Left lung (tissue), 10 donors: ENCODE data around the gene C5orf24. TPM values are rescaled to one million over a fixed set of nuclear protein-coding genes. Genes with fewer than 3 reads are reported as not detected.

Experiments
- ATAC-seq: fragments of 200-7000 bp; cut with Tn5 transposase; one replicate; pipeline ENCODE4 v1.9.1; 2020; ENCODE audit warnings: moderate library complexity
- DNase-seq, 4 donors: peaks; one replicate each; pipeline ENCODE4 v3.0.0-alpha.2; 2013 to 2020
- H3K27ac ChIP-seq, 2 donors: fragments of 200-600 bp; sonication (generic) in 1 of 2; one replicate each; pipeline versions ENCODE4 v1.5.0 to v1.8.0; 2020 to 2021
- H3K27me3 ChIP-seq, 2 donors: fragments of 200-600 bp; sonication (generic) in 1 of 2; one replicate each; pipeline versions ENCODE4 v1.5.0 to v1.8.0; 2020 to 2021
- H3K36me3 ChIP-seq, 2 donors: fragments of 200-600 bp; sonication (generic) in 1 of 2; one replicate each; pipeline versions ENCODE4 v1.5.0 to v1.8.0; 2020 to 2021
- H3K4me1 ChIP-seq, 2 donors: fragments of 200-600 bp; one replicate each; pipeline ENCODE4 v1.8.0; 2021
- H3K4me3 ChIP-seq, 2 donors: fragments of 200-600 bp; sonication (generic) in 1 of 2; one replicate each; pipeline versions ENCODE4 v1.5.0 to v1.8.0; 2020 to 2021; ENCODE audit warnings: mild to moderate bottlenecking in 1 of 2
- H3K9me3 ChIP-seq, 2 donors: fragments of 200-600 bp; sonication (generic) in 1 of 2; one replicate each; pipeline versions ENCODE4 v1.5.0 to v1.8.0; 2020 to 2021
- CTCF ChIP-seq, 2 donors: fragments of 200-600 bp; sonication (generic) in 1 of 2; IDR thresholded peaks; one replicate each; pipeline versions ENCODE4 v1.5.0 to v1.8.0; 2021; ENCODE audit warnings: antibody characterized with exemption in 2 of 2
- intact Hi-C, 2 donors: fragments of 100-400 bp; cut with DNase I; formaldehyde crosslinking; loops; one replicate each; pipeline versions ENCODE4 v1.11.2 to v1.14.2; 2022
- polyA plus RNA-seq, 6 donors: library from polyadenylated mRNA; unstranded; fragments of 120-200 nt; gene quantifications; one replicate each; pipeline ENCODE4 v1.2.1, GENCODE V29; 2013; ENCODE audit not compliant: insufficient read length in 6 of 6
- total RNA-seq, 2 donors: library from RNA; stranded (reverse); fragmentation: NEBNext Ultra II Directional; extraction: Animal tissue kit (Norgen Biotek cat#: 25700); gene quantifications; one replicate each; pipeline ENCODE4 v1.2.1, GENCODE V29; 2021
- donor health status: DM: no; HTN: yes; CAD: no.
- donor health status: DM: no; HTN: no; CAD: no.

C5orf24 gene
- total and polyA plus RNA-seq, 8 donors: 50.8 to 86.3 (median 77.0) TPM

- TF ChIP-seq CTCF (IDR thresholded peaks at IDR 0.05): no peak
- no peaks in the 10 kb centered on the region for H3K9me3 ChIP-seq
- H3K36me3 ChIP-seq: peaks cover 0 to 77% of the 10 kb centered on the region in 2 donors
- intact Hi-C loops: no loop called here
- H3K4me3 ChIP-seq: no peak overlapping the region
- no peak for DNase-seq
- H3K4me1 ChIP-seq: no peaks in the 10 kb centered on the region
- no peaks in the 10 kb centered on the region for H3K27me3 ChIP-seq
- no peak overlapping the region for H3K27ac ChIP-seq
- ATAC-seq: no peak
These were observed 48.2 kb downstream of the C5orf24 start for GRCh38 chr5:134893748-134894505.

- no peak for TF ChIP-seq CTCF (IDR thresholded peaks at IDR 0.05)
- no peaks in the 10 kb centered on the region for H3K27me3 ChIP-seq
- H3K27ac ChIP-seq: peak overlapping the region in 1 of 2 donors; percentile 55
- intact Hi-C loops: no loop called here
- no peak overlapping the region for H3K4me3 ChIP-seq
- ATAC-seq (no peak), DNase-seq (no peak)
- peaks cover 0 to 32% of the 10 kb centered on the region in 2 donors for H3K36me3 ChIP-seq
- no peaks in the 10 kb centered on the region for H3K9me3 ChIP-seq
- peaks cover 0 to 21% of the 10 kb centered on the region in 2 donors for H3K4me1 ChIP-seq
These were observed 56.5 kb downstream of the C5orf24 start for GRCh38 chr5:134902071-134902801.

- H3K4me1 ChIP-seq: peaks cover 0 to 21% of the 10 kb centered on the region in 2 donors
- peaks cover 0 to 9% of the 10 kb centered on the region in 2 donors for H3K36me3 ChIP-seq
- H3K27ac ChIP-seq: peak within 1 kb of the TSS; percentile 99 to 100
- no peaks in the 10 kb centered on the region for H3K9me3 ChIP-seq
- TF ChIP-seq CTCF (IDR thresholded peaks at IDR 0.05): peak; percentile 95
- ATAC-seq: peak; percentile 95
- no peaks in the 10 kb centered on the region for H3K27me3 ChIP-seq
- intact Hi-C loops: no loop called here
- DNase-seq: peak; percentile 88 to 100 (median 94)
- H3K4me3 ChIP-seq: peak within 1 kb of the TSS; percentile 72 to 83
These were observed 59.0 kb downstream of the C5orf24 start, which contains the start of gene PCBD2 for GRCh38 chr5:134904610-134905245. TSS of gene PCBD2 (plus strand) at chr5:134905131. CDS start at chr5:134905140, 9 bp downstream.

- peaks cover 0 to 5% of the 10 kb centered on the region in 2 donors for H3K36me3 ChIP-seq
- DNase-seq: peak in 3 of 4 donors; percentile 65 to 76 (median 74)
- H3K4me3 ChIP-seq: peak overlapping the region; percentile 72 to 83
- no peaks in the 10 kb centered on the region for H3K9me3 ChIP-seq
- intact Hi-C loops: no loop called here
- TF ChIP-seq CTCF (IDR thresholded peaks at IDR 0.05): peak; percentile 70 to 71
- peak overlapping the region; percentile 99 to 100 for H3K27ac ChIP-seq
- peak; percentile 63 for ATAC-seq
- H3K4me1 ChIP-seq: peaks cover 0 to 21% of the 10 kb centered on the region in 2 donors
- no peaks in the 10 kb centered on the region for H3K27me3 ChIP-seq
These were observed 59.7 kb downstream of the C5orf24 start for GRCh38 chr5:134905246-134905996.
